ENCODE data around the gene LGALS7. TPM values are rescaled to one million over a fixed set of nuclear protein-coding genes. Genes with fewer than 3 reads are reported as not detected.

The LGALS7 gene
- total RNA-seq, 1 donor from 2014 or later = not detected

- intact Hi-C loops (cut with DNase I) = no loop called here
- no peak overlapping the region for H3K4me3 ChIP-seq
- ATAC-seq (no peak), DNase-seq (no peak)
- H3K36me3 ChIP-seq = peaks cover 98% of the 10 kb centered on the region
- H3K27me3 ChIP-seq = no peaks in the 10 kb centered on the region
- H3K4me1 ChIP-seq = peaks cover 20% of the 10 kb centered on the region
- H3K27ac ChIP-seq = no peak overlapping the region
- H3K9me3 ChIP-seq = no peaks in the 10 kb centered on the region
- TF ChIP-seq CTCF (IDR thresholded peaks at IDR 0.05) = no peak
Observed at GRCh38 chr19:38721496-38721895, 51.8 kb downstream of the LGALS7 start.

Other genes starting within 250 kb of the LGALS7 start
- 12.1 TPM for gene MAP4K1, start 155.6 kb downstream of the LGALS7 start, total RNA-seq
- gene EIF3K, start 154.3 kb downstream of the LGALS7 start, total RNA-seq = 215 TPM
- gene ACTN4, start 125.9 kb downstream of the LGALS7 start, total RNA-seq = 565 TPM
- 14.4 TPM for gene CAPN12, start 29.0 kb downstream of the LGALS7 start, total RNA-seq
- 3.2 TPM for gene LGALS7B, start 15.7 kb upstream of the LGALS7 start, total RNA-seq
- gene LGALS4, start 39.4 kb upstream of the LGALS7 start, total RNA-seq = 3.7 TPM
- gene ECH1, start 58.3 kb upstream of the LGALS7 start, total RNA-seq = 210 TPM
- 248 TPM for gene HNRNPL, start 76.5 kb upstream of the LGALS7 start, total RNA-seq
- gene RINL, start 104.8 kb upstream of the LGALS7 start, total RNA-seq = 12.0 TPM
- gene SIRT2, start 126.1 kb upstream of the LGALS7 start, total RNA-seq = 59.2 TPM
- 25.5 TPM for gene NFKBIB, start 126.5 kb upstream of the LGALS7 start, total RNA-seq
- 0.67 TPM for gene CCER2, start 138.7 kb upstream of the LGALS7 start, total RNA-seq
- gene SARS2, start 157.2 kb upstream of the LGALS7 start, total RNA-seq = 21.6 TPM
- gene MRPS12, start 157.4 kb upstream of the LGALS7 start, total RNA-seq = 28.8 TPM
- gene FBXO17, start 202.2 kb upstream of the LGALS7 start, total RNA-seq = 13.3 TPM